ENCODE results near the gene PDZK1IP1.

DNA sequence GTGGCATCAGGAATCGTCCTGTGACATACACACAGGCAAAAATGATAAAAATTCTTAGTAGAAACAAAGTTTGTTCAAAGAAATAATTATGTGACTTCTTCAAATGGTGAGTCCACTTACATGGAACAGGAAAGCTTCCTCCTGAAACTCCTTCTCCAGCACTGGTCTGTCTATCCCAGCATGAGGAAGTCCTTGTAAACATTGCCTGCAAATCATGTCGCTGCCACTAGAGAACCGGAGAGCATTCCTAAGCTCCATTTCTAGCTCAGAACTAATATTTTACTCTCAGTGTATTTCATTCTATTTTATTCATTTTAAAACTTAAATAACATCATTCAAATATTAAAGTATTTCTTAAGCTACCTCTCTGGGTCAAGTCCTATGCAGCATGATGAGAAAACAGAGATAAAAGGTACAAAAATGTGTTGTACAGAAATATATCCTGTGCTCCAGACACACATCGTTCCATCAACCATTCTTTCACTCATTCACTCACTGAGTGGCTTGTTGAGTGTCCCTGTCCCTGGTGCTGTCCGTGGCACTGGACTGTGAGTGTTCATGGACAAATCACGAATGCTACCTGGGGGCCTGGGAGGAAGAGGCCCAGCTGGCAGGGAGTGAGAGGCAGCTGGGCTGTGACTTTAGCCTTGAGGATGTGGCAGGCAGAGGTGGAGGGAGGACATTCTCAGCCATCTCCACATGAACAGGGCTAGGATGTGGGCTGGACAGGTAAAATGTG is 42.6 kb downstream of the PDZK1IP1 start:
- no peak for TF ChIP-seq CTCF (IDR thresholded peaks at IDR 0.05)
- TF ChIP-seq POLR2A (IDR thresholded peaks at IDR 0.05) = no peak
